Measurements from ENCODE around the gene PRDM16.

GRCh38 chr1:3390291-3390690, 321.3 kb downstream of the PRDM16 start:
- TF ChIP-seq CTCF (IDR thresholded peaks at IDR 0.05; ENCODE audit: borderline replicate concordance, extremely low read depth, low read length, poor library complexity, severe bottlenecking) = no peak
- no peak for TF ChIP-seq EZH2 (IDR thresholded peaks at IDR 0.05; ENCODE audit: borderline replicate concordance, low read depth, low read length, severe bottlenecking)
